ENCODE data around the gene RAB18. TPM values are rescaled to one million over a fixed set of nuclear protein-coding genes. Genes with fewer than 3 reads are reported as not detected.

RAB18 gene
- total RNA-seq, 4 donors from 2014 or later = 13.1 to 84.5 (median 36.4) TPM

GRCh38 chr10:27529010-27529783 lies 25.1 kb downstream of the RAB18 start:
- DNase-seq = no peak
- Histone ChIP-seq H3K27ac (no peak overlapping the region), H3K36me3 (peaks cover 0 to 10% (median 2%) of the 10 kb centered on the region in 4 donors), H3K9me3 (no peaks in the 10 kb centered on the region), H3K27me3 (no peaks in the 10 kb centered on the region), H3K4me3 (no peak overlapping the region), H3K4me1 (peaks cover 0 to 41% (median 11%) of the 10 kb centered on the region in 4 donors)
- intact Hi-C loops (cut with DNase I; ENCODE audit: low total_unique reads) = no loop called here
- WGBS, 2 donors (ENCODE audit: low coverage in 1 of 2) = 96 to 100% methylated on average over 3 of the region's 3 CpGs
- in situ Hi-C loops (cut with MboI; ENCODE audit: low pct_ligation_motif_present in 1 of 4, low pct_unique_long_range_greater_than_20kb in 1 of 4, low sequenced_read_pairs in 3 of 4) = no loop called here
- no peak for TF ChIP-seq EP300 (IDR thresholded peaks at IDR 0.05; ENCODE audit: low read depth)
- TF ChIP-seq CTCF (IDR thresholded peaks at IDR 0.05) = no peak
- no peak for TF ChIP-seq POLR2A (IDR thresholded peaks at IDR 0.05)
- TF ChIP-seq POLR2AphosphoS5 (IDR thresholded peaks at IDR 0.05) = no peak

- H3K4me3 ChIP-seq = no peak overlapping the region
- no peak for DNase-seq
- H3K36me3 ChIP-seq = peaks cover 0 to 20% (median 6%) of the 10 kb centered on the region in 4 donors
- peaks cover 0 to 29% (median 11%) of the 10 kb centered on the region in 4 donors for H3K4me1 ChIP-seq
- H3K27ac ChIP-seq = no peak overlapping the region
- H3K9me3 ChIP-seq = no peaks in the 10 kb centered on the region
- TF ChIP-seq CTCF (IDR thresholded peaks at IDR 0.05) = no peak
- TF ChIP-seq POLR2A (IDR thresholded peaks at IDR 0.05) = no peak
- TF ChIP-seq EP300 (IDR thresholded peaks at IDR 0.05; ENCODE audit: low read depth) = no peak
- TF ChIP-seq POLR2AphosphoS5 (IDR thresholded peaks at IDR 0.05) = no peak
- in situ Hi-C loops (cut with MboI; ENCODE audit: low pct_ligation_motif_present in 1 of 4, low pct_unique_long_range_greater_than_20kb in 1 of 4, low sequenced_read_pairs in 3 of 4) = no loop called here
- WGBS, 2 donors (ENCODE audit: low coverage in 1 of 2) = 80 to 85% methylated on average over 1 of the region's 1 CpG
- H3K27me3 ChIP-seq = no peaks in the 10 kb centered on the region
- intact Hi-C loops (cut with DNase I; ENCODE audit: low total_unique reads) = no loop called here
Observed at GRCh38 chr10:27530477-27530876, 26.4 kb downstream of the RAB18 start.

- in situ Hi-C loops (cut with MboI; ENCODE audit: low pct_ligation_motif_present in 1 of 4, low pct_unique_long_range_greater_than_20kb in 1 of 4, low sequenced_read_pairs in 3 of 4) (no loop called here), intact Hi-C loops (cut with DNase I; ENCODE audit: low total_unique reads) (no loop called here)
- DNase-seq = no peak
- Histone ChIP-seq H3K27me3 (no peaks in the 10 kb centered on the region), H3K4me1 (peaks cover 0 to 20% (median 5%) of the 10 kb centered on the region in 4 donors), H3K9me3 (no peaks in the 10 kb centered on the region), H3K4me3 (no peak overlapping the region), H3K27ac (no peak overlapping the region), H3K36me3 (peaks cover 0 to 20% (median 6%) of the 10 kb centered on the region in 4 donors)
- TF ChIP-seq POLR2AphosphoS5 (IDR thresholded peaks at IDR 0.05) = no peak
- no peak for TF ChIP-seq CTCF (IDR thresholded peaks at IDR 0.05)
- no peak for TF ChIP-seq POLR2A (IDR thresholded peaks at IDR 0.05)
- TF ChIP-seq EP300 (IDR thresholded peaks at IDR 0.05; ENCODE audit: low read depth) = no peak
- WGBS, 2 donors (ENCODE audit: low coverage in 1 of 2) = 89 to 94% methylated on average over 3 of the region's 3 CpGs
Observed at GRCh38 chr10:27531336-27531847, 27.3 kb downstream of the RAB18 start.

GRCh38 chr10:27534161-27534700 lies 30.1 kb downstream of the RAB18 start:
- H3K36me3 ChIP-seq = peaks cover 0 to 20% (median 10%) of the 10 kb centered on the region in 4 donors
- in situ Hi-C loops (cut with MboI; ENCODE audit: low pct_ligation_motif_present in 1 of 4, low pct_unique_long_range_greater_than_20kb in 1 of 4, low sequenced_read_pairs in 3 of 4) = no loop called here
- intact Hi-C loops (cut with DNase I; ENCODE audit: low total_unique reads) = no loop called here

More at GRCh38 chr10:27534161-27534700, 30.1 kb downstream of the RAB18 start:
- no peaks in the 10 kb centered on the region for H3K9me3 ChIP-seq
- no peak overlapping the region for H3K4me3 ChIP-seq
- peaks cover 0 to 21% (median 2%) of the 10 kb centered on the region in 4 donors for H3K4me1 ChIP-seq
- 89 to 90% methylated on average over 2 of the region's 2 CpGs for WGBS, 2 donors (ENCODE audit: low coverage in 1 of 2)
- TF ChIP-seq CTCF (IDR thresholded peaks at IDR 0.05) = no peak
- H3K27ac ChIP-seq = no peak overlapping the region
- no peak for DNase-seq
- H3K27me3 ChIP-seq = no peaks in the 10 kb centered on the region
